KOPT-K1 (cell line): ENCODE results near the gene PTPRN2.
"Not testable (repeated sequence)": the region's sequence is repeated elsewhere in the genome, so short reads cannot be mapped to it uniquely, and the experiment has no call there.

ENCODE experiments used
- H3K27ac ChIP-seq: fragments of 200-600 bp; sonication (generic); 2 replicates; pipeline ENCODE4 v1.5.1; 2016; ENCODE audit warnings: antibody characterized with exemption, mild to moderate bottlenecking, low read depth, low read length; ENCODE audit not compliant: poor library complexity, severe bottlenecking
- H3K36me3 ChIP-seq: fragments of 200-600 bp; sonication (generic); 2 replicates; pipeline ENCODE4 v1.5.1; 2017; ENCODE audit warnings: antibody characterized with exemption, mild to moderate bottlenecking, low read length, moderate library complexity; ENCODE audit not compliant: insufficient read depth
- H3K9me3 ChIP-seq: fragments of 200-600 bp; sonication (generic); 2 replicates; pipeline ENCODE4 v1.5.1; 2017; ENCODE audit warnings: antibody characterized with exemption, low read length, mild to moderate bottlenecking; ENCODE audit not compliant: insufficient read depth, poor library complexity, severe bottlenecking

The PTPRN2 gene

DNA sequence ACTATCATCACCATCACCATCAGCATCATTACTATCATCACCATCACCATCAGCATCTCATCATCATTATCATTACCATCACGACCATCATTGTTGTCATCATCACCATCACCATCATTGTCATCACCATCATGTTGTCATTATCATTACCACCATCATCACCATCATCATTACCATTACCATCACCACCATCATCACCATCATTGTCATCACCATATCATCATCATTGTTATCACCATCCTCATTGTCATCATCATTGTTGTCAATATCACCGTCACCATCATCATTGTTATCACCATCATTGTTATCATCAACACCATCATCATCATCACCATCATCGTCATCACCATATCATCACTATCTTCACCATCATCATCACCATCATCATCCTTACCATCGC lies 124.3 kb downstream of the PTPRN2 start:
- Histone ChIP-seq H3K36me3 (no peaks in the 10 kb centered on the region), H3K9me3 (no peaks in the 10 kb centered on the region), H3K27ac (no peak overlapping the region)

DNA sequence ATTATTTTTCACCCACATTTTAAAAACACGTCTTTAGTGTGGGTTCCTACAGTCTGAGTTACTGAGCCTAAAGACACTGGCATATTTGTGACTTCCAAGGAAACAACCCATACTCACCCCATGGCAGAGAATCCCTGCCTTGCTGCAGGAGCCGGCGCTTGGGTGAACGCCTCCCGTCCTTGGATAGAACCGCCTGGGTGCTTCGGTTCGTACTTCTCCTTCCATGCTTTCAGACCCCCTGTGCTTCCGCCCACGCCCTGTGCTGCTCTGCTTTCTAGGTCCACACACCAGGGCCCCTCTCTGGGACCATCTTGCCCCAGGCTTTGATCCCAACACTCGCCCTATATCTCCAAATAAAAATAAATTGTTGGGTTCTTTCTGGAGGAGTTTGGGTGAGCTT lies 125.8 kb downstream of the PTPRN2 start:
- no peak overlapping the region for H3K27ac ChIP-seq
- no peaks in the 10 kb centered on the region for H3K9me3 ChIP-seq
- H3K36me3 ChIP-seq = no peaks in the 10 kb centered on the region

DNA sequence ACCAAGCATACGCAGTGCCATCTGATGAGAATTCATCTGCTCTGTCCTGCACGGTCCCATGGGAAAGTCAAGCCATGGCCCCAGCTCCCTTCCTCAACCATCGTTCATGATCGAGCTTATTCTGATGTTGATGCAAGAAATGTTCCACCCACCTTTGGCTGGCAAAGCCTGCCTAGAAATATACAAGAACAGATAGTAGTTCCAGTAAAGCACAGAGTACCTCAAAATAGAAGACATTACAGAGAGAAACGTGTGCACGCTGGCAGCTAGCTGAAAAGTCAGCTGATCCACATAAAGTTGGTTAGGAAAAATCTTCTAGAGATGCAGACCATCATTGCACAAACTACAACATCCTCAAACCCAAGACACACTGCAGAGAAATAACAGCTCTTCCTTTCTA lies 127.0 kb downstream of the PTPRN2 start:
- Histone ChIP-seq H3K27ac (no peak overlapping the region), H3K36me3 (no peaks in the 10 kb centered on the region)

GRCh38 chr7:158458716-158459282 lies 128.8 kb downstream of the PTPRN2 start:
- no peak overlapping the region for H3K27ac ChIP-seq
- H3K36me3 ChIP-seq = no peaks in the 10 kb centered on the region
- peaks cover 8% of the 10 kb centered on the region for H3K9me3 ChIP-seq

More for the DNA sequence above, 127.0 kb downstream of the PTPRN2 start:
- peaks cover 6% of the 10 kb centered on the region for H3K9me3 ChIP-seq

DNA sequence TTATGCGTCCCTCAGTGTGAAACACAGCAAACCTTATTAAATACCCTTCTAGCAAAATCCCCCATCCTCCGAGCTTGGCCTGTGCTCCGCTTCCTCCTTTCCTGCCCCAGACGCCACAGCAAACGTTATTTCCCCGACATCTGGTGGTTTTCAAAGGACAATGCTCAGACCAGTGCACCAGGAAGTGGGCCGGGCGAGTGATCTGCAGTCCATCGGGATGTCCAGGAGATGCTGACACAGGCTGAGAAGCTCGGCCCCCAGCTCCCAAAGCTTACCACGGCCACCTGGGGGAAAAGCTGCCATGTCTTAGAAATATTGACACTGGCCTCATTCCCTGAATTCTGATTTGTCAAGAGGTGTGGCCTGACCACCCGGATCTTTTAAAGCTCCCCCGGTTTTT lies 129.5 kb downstream of the PTPRN2 start:
- H3K27ac ChIP-seq = no peak overlapping the region
- H3K36me3 ChIP-seq = no peaks in the 10 kb centered on the region
- H3K9me3 ChIP-seq = peaks cover 8% of the 10 kb centered on the region

DNA sequence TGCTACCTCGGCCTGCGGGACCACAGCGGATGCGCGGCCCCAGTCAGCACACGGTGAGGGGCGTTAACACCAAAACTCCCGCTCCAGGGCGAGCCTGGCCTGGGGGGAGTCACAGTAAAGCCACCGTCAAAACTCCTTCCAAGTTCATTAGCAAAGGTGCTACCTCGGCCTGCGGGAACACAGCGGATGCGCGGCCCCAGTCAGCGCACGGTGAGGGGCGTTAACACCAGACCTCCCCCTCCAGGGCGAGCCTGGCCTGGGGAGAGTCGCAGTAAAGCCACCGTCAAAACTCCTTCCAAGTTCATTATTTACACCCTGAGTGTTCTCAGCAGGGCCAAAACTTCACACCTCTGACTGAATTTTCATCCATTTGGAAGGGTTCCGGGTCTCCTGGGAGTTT lies 130.0 kb downstream of the PTPRN2 start:
- H3K9me3 ChIP-seq, H3K36me3 ChIP-seq, H3K27ac ChIP-seq: not testable (repeated sequence)

DNA sequence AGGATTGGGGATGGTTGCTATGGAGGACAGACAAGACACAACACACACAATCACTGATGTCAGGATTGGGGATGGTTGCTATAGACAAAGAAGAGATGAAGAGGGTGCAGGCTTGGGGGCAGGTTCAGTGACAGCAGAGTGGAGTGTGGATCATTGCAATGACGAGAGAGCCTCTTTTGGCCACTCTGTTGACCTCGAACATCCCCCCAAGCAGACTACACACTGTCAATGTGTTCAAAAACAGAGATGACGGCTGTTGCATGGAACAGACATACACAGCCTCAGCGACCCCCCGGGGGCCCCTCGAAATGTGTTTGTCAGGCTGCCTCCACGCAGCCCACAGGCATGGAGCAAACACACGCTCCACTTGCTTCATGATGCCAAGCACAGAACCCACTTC lies 133.0 kb downstream of the PTPRN2 start:
- no peak overlapping the region for H3K27ac ChIP-seq
- no peaks in the 10 kb centered on the region for H3K36me3 ChIP-seq
- H3K9me3 ChIP-seq = peaks cover 8% of the 10 kb centered on the region

DNA sequence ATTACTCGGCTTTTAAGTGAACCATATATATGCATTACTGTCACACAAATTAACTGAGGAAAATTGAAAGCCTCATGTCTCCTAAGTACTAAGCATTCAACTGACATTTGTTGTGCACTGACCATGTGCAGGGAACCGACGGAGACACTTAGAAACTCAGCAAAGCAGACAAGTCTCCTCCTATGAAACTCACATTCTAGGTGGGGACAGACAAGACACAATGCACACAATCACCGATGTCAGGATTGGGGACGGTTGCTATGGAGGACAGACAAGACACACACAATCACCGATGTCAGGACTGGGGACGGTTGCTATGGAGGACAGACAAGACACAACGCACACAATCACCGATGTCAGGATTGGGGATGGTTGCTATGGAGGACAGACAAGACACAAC lies 134.0 kb downstream of the PTPRN2 start:
- no peak overlapping the region for H3K27ac ChIP-seq
- H3K36me3 ChIP-seq = no peaks in the 10 kb centered on the region
- peaks cover 8% of the 10 kb centered on the region for H3K9me3 ChIP-seq

DNA sequence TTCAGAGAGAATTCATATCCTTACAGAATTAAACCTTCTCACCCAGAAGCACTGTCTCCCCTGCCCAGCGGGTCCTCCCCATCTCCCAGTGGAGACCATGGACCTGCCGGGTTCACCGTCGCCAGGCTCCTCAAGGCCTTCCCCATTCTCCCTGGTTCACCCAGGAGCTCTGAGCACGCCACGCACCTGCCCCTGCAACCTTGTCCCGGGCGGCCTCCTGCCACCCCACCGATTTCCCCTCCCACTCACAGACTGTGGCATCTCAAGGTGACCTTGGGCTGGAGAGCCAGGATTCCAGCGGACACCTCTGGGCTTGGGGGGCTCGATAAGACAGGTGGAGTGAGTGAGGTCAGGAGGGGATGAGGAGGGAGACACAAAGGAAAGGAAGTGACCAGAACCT lies 135.3 kb downstream of the PTPRN2 start:
- Histone ChIP-seq H3K36me3 (no peaks in the 10 kb centered on the region), H3K27ac (no peak overlapping the region), H3K9me3 (peaks cover 8% of the 10 kb centered on the region)

GRCh38 chr7:158450476-158451124 lies 137.0 kb downstream of the PTPRN2 start:
- Histone ChIP-seq H3K9me3 (peaks cover under 1% of the 10 kb centered on the region), H3K36me3 (no peaks in the 10 kb centered on the region), H3K27ac (no peak overlapping the region)

- H3K36me3 ChIP-seq = no peaks in the 10 kb centered on the region
- H3K27ac ChIP-seq = no peak overlapping the region
- H3K9me3 ChIP-seq = no peaks in the 10 kb centered on the region
These were observed 137.7 kb downstream of the PTPRN2 start for GRCh38 chr7:158449942-158450341.

GRCh38 chr7:158449266-158449665 lies 138.4 kb downstream of the PTPRN2 start:
- Histone ChIP-seq H3K9me3 (no peaks in the 10 kb centered on the region), H3K36me3 (no peaks in the 10 kb centered on the region), H3K27ac (no peak overlapping the region)

DNA sequence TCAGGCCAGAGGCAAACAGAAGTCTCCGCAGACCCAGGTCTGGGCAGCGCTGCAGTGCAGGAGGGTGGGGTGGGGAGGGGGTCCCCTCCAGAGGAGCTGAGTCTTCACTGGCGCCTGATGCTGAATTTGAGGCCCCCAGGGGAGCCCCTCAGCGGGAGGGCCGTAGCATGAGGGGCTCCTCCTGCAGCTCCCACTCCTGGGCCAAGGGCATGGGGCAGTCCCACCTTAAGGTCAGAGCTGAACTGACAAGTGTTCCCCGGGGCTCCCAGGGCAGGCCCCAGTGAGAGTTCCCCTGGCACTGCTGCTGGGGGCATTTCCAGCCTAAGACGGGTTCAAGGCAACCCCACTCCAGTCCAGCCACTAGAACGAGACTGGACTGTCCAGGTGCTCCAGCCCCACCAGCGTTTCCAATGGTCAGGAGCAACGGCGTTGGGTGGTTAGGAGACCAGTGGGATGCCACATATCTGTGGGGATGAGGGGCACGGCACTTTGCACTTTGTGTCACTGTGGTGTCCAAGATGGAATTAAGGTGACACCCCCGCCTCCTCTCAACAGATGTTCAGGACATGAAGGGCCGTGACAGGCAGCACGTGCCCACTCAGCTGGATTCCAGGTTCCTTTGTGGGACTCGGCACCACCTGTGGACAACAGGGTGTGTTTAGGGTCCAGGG lies 139.1 kb downstream of the PTPRN2 start:
- Histone ChIP-seq H3K27ac (no peak overlapping the region), H3K36me3 (no peaks in the 10 kb centered on the region)

DNA sequence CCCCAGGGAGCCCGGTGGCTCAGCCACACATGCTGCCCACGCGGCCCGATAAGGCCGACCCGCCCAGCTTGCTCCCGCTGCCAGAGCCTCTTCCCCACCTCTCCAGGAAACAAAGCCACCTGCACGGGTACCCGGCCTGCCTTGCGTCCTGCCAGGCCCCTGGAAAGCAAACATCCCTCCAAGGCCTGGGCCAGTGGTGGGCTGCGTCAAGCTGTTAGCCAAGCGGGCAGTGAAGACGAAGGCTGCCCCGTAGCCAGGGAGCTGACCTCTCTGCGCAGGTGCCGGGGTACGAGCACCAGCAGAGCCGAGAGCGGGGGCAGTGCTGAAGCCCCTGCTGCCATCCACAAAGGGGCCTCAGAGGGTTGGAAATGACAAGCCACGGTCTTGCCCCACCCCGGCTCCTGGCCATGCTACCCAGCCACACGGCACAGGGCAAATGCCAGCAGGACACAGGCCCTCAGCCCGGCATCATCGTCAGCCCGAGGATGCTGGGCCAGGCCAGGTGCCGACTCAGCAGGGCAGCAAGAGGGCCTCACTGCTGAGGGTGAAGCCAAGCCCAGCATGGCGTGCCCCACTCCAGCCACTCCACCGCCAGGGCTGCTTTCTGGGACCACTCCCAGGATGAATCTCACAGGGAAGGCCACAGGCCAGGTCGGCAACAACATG lies 140.0 kb downstream of the PTPRN2 start:
- H3K27ac ChIP-seq = no peak overlapping the region
- H3K36me3 ChIP-seq = no peaks in the 10 kb centered on the region

More for the DNA sequence above, 139.1 kb downstream of the PTPRN2 start:
- no peaks in the 10 kb centered on the region for H3K9me3 ChIP-seq

DNA sequence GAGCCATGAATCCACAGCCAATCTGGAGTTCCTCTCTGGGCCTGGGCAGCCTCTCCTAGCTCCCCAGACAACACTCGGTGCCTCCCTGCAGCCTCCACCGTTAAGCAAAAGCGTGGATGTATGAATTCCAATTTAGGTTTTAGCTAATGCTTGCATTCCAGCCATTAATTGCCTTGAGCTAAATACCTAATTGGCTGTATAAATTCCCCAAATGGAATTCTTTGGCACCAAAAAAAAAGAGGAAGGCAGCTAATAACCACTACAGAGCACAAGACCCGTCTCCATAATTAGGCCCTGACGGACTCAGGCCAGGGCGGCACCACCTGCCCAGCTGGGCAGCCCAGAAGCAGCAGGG lies 140.5 kb downstream of the PTPRN2 start:
- H3K36me3 ChIP-seq = no peaks in the 10 kb centered on the region
- no peaks in the 10 kb centered on the region for H3K9me3 ChIP-seq
- no peak overlapping the region for H3K27ac ChIP-seq

More for the DNA sequence above, 140.0 kb downstream of the PTPRN2 start:
- no peaks in the 10 kb centered on the region for H3K9me3 ChIP-seq
